HCT116 (cell line): ENCODE results near the gene RDH8.

Experiments used
- CEBPB ChIP-seq: IDR thresholded peaks from 2 replicates; pipeline ENCODE4 v1.6.1; 2012; ENCODE audit warnings: low read depth
- CTCF ChIP-seq, 3 experiments: fragments of 200-600 bp in 1 of 3; sonication (generic) in 1 of 3; IDR thresholded peaks in 2 of 3; conservative IDR thresholded peaks in 1 of 3; 2 replicates each; pipeline ENCODE4 v1.5.1; 2012 to 2017; ENCODE audit warnings: low read depth in 2 of 3, low read length in 2 of 3, antibody characterized with exemption in 1 of 3, borderline replicate concordance in 1 of 3, control low read depth in 1 of 3, mild to moderate bottlenecking in 1 of 3, mixed read lengths in 1 of 3, mixed run types in 1 of 3, moderate library complexity in 1 of 3; ENCODE audit not compliant: insufficient read depth in 1 of 3
- EZH2 ChIP-seq: fragments of 200-600 bp; sonication (generic); IDR thresholded peaks from 2 replicates; pipeline ENCODE4 v1.6.1; 2017; ENCODE audit warnings: antibody characterized with exemption, mixed run types
- FOSL1 ChIP-seq: IDR thresholded peaks from 2 replicates; pipeline ENCODE4 v1.6.1; 2012; ENCODE audit warnings: low read depth
- JUND ChIP-seq: IDR thresholded peaks from 2 replicates; pipeline ENCODE4 v1.6.1; 2012
- MAX ChIP-seq: IDR thresholded peaks from 2 replicates; pipeline ENCODE4 v1.6.1; 2012
- POLR2A ChIP-seq: IDR thresholded peaks from 2 replicates; pipeline ENCODE4 v1.7.0; 2011; ENCODE audit warnings: borderline replicate concordance; ENCODE audit not compliant: insufficient read depth, insufficient read length; ENCODE audit errors: extremely low read depth
- POLR2AphosphoS5 ChIP-seq: IDR thresholded peaks from 2 replicates; pipeline ENCODE4 v1.6.1; 2011; ENCODE audit warnings: mild to moderate bottlenecking, low read depth, low read length, moderate library complexity
- SP1 ChIP-seq: IDR thresholded peaks from 2 replicates; pipeline ENCODE4 v1.6.1; 2012; ENCODE audit warnings: low read depth

GRCh38 chr19:10021446-10021845 is 8.2 kb downstream of the RDH8 start:
- TF ChIP-seq CTCF (IDR thresholded peaks at IDR 0.05 in 2 of 3, conservative IDR thresholded peaks at IDR 0.05 in 1 of 3; ENCODE audit: borderline replicate concordance in 1 of 3, insufficient read depth in 1 of 3, low read depth in 2 of 3, low read length in 2 of 3) = no peak
- TF ChIP-seq SP1 = no peak
- no peak for TF ChIP-seq CEBPB
- no peak for TF ChIP-seq POLR2AphosphoS5
- no peak for TF ChIP-seq POLR2A
- no peak for TF ChIP-seq MAX
- TF ChIP-seq EZH2 = no peak
- no peak for TF ChIP-seq FOSL1
- TF ChIP-seq JUND = no peak
